ENCODE measurements around the gene PCBP1. TPM values are rescaled to one million over a fixed set of nuclear protein-coding genes. Genes with fewer than 3 reads are reported as not detected.

Gene PCBP1
- total and polyA plus RNA-seq, 2 donors (not counting 1 experiment from before 2014, with no cell fraction given), result 42.1 to 104 TPM

DNA sequence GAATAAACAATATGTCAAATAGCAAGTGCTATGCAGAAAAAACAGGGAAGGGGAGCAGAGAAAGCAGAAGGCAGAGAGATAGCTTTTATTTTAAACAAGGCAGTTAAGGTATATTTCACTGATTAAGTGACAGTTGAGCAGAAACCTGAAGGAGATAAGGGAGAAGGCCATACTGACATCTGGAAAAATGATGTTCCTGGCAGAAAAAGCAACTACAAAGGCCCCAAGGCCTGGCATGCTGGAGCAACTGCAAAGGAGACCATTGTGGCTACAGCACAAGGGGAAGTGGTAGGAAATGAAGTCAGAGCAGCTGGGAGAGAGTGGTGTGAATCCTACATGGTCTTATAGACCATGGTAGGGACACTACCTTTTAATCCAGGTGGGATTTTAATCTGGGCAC lies 8.9 kb upstream of the PCBP1 start:
- H3K4me3 ChIP-seq (replicated peaks in 1 of 4; ENCODE audit: control extremely low read depth in 1 of 4, insufficient read depth in 1 of 4, low read depth in 3 of 4, low read length in 4 of 4), result no peak overlapping the region
- no peak overlapping the region for H3K4me2 ChIP-seq (ENCODE audit: extremely low read depth, insufficient read depth, low read length)
- H2AFZ ChIP-seq (ENCODE audit: low read length), result no peak overlapping the region
- no peaks in the 10 kb centered on the region for H3K27me3 ChIP-seq (ENCODE audit: control insufficient read depth, insufficient read depth, low read length)
- no peak overlapping the region for H3K9ac ChIP-seq (ENCODE audit: insufficient read depth, low read length)
- H3K79me2 ChIP-seq (ENCODE audit: control insufficient read depth, insufficient read depth, low read length), result no peaks in the 10 kb centered on the region
- no peaks in the 10 kb centered on the region for H3K9me3 ChIP-seq (ENCODE audit: control insufficient read depth, insufficient read depth, low read depth, low read length)
- no peak for TF ChIP-seq EZH2 (IDR thresholded peaks at IDR 0.05; ENCODE audit: low read length, missing control alignments)
- TF ChIP-seq, protein P1, sequence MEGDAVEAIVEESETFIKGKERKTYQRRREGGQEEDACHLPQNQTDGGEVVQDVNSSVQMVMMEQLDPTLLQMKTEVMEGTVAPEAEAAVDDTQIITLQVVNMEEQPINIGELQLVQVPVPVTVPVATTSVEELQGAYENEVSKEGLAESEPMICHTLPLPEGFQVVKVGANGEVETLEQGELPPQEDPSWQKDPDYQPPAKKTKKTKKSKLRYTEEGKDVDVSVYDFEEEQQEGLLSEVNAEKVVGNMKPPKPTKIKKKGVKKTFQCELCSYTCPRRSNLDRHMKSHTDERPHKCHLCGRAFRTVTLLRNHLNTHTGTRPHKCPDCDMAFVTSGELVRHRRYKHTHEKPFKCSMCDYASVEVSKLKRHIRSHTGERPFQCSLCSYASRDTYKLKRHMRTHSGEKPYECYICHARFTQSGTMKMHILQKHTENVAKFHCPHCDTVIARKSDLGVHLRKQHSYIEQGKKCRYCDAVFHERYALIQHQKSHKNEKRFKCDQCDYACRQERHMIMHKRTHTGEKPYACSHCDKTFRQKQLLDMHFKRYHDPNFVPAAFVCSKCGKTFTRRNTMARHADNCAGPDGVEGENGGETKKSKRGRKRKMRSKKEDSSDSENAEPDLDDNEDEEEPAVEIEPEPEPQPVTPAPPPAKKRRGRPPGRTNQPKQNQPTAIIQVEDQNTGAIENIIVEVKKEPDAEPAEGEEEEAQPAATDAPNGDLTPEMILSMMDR (conservative IDR thresholded peaks at IDR 0.05 in 1 of 2, IDR thresholded peaks at IDR 0.05 in 1 of 2; ENCODE audit: low read depth in 1 of 2, low read length in 2 of 2), result no peak
- H3K4me1 ChIP-seq (ENCODE audit: control insufficient read depth, extremely low read depth, insufficient read depth, low read length), result no peaks in the 10 kb centered on the region
- DNase-seq (ENCODE audit: low read depth in 2 of 2), result no peak
- H3K27ac ChIP-seq (ENCODE audit: insufficient read depth, low read length), result no peak overlapping the region
- H4K20me1 ChIP-seq (ENCODE audit: control insufficient read depth, extremely low read depth, insufficient read depth, low read length), result no peaks in the 10 kb centered on the region
- H3K36me3 ChIP-seq (ENCODE audit: control insufficient read depth, insufficient read depth, low read length), result peaks cover 2% of the 10 kb centered on the region

DNA sequence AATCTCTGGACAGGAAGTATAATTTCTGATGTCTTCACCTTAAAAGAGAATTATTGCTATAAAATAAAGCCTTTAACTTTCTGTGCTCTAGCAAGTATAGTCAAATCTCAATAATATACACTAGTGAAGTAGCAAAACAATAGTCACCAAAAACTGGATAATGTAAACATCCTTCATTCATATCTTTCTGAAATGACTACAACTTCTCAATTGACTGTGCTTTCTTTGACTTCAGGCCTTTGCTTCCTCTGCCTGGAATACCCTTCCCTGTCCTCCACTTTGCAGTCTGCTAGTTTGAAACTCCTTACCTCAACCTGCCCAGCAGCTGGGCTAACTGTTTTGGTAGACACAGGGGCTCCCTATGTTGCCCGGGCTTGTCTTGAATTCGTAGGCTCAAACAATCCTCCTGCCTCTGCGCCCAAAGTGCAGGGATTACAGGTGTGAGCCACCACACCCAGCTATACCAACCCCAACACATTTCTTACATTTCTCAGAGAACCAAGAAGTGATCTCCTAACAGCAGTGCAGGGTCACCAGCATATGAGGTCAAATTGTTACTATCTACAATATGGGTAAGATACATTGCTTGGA lies 6.6 kb upstream of the PCBP1 start:
- Histone ChIP-seq H3K27ac (ENCODE audit: insufficient read depth, low read length) (no peak overlapping the region), H3K79me2 (ENCODE audit: control insufficient read depth, insufficient read depth, low read length) (no peaks in the 10 kb centered on the region), H3K9ac (ENCODE audit: insufficient read depth, low read length) (no peak overlapping the region), H3K9me3 (ENCODE audit: control insufficient read depth, insufficient read depth, low read depth, low read length) (no peaks in the 10 kb centered on the region), H3K4me3 (replicated peaks in 1 of 4; ENCODE audit: control extremely low read depth in 1 of 4, insufficient read depth in 1 of 4, low read depth in 3 of 4, low read length in 4 of 4) (no peak overlapping the region), H3K4me1 (ENCODE audit: control insufficient read depth, extremely low read depth, insufficient read depth, low read length) (peaks cover 1% of the 10 kb centered on the region), H4K20me1 (ENCODE audit: control insufficient read depth, extremely low read depth, insufficient read depth, low read length) (no peaks in the 10 kb centered on the region), H2AFZ (ENCODE audit: low read length) (no peak overlapping the region), H3K36me3 (ENCODE audit: control insufficient read depth, insufficient read depth, low read length) (peaks cover 5% of the 10 kb centered on the region), H3K4me2 (ENCODE audit: extremely low read depth, insufficient read depth, low read length) (no peak overlapping the region), H3K27me3 (ENCODE audit: control insufficient read depth, insufficient read depth, low read length) (no peaks in the 10 kb centered on the region)
- DNase-seq (ENCODE audit: low read depth in 2 of 2), result no peak
- TF ChIP-seq EZH2 (IDR thresholded peaks at IDR 0.05; ENCODE audit: low read length, missing control alignments), result no peak
- TF ChIP-seq, protein P1 (conservative IDR thresholded peaks at IDR 0.05 in 1 of 2, IDR thresholded peaks at IDR 0.05 in 1 of 2; ENCODE audit: low read depth in 1 of 2, low read length in 2 of 2), result no peak

DNA sequence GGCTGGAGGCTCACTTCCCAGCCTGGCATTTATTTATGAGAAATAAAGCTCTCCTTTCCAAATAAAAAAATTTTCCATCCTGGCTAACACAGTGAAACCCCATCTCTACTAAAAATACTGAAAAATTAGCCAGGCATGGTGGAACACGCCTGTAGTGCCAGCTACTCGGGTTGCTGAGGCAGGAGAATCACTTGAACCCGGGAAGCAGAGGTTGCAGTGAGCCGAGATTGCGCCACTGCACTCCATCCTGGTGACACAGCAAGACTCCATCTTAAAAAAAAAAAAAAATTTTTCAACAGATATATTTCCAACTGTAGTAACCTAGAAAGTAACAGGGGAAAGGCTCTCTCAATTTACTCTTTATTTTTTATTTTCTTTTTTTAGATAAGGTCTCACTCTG lies 6.1 kb upstream of the PCBP1 start:
- Histone ChIP-seq H3K79me2 (ENCODE audit: control insufficient read depth, insufficient read depth, low read length) (no peaks in the 10 kb centered on the region), H3K4me2 (ENCODE audit: extremely low read depth, insufficient read depth, low read length) (no peak overlapping the region), H3K9me3 (ENCODE audit: control insufficient read depth, insufficient read depth, low read depth, low read length) (no peaks in the 10 kb centered on the region), H3K4me3 (replicated peaks in 1 of 4; ENCODE audit: control extremely low read depth in 1 of 4, insufficient read depth in 1 of 4, low read depth in 3 of 4, low read length in 4 of 4) (no peak overlapping the region), H3K36me3 (ENCODE audit: control insufficient read depth, insufficient read depth, low read length) (peaks cover 5% of the 10 kb centered on the region), H4K20me1 (ENCODE audit: control insufficient read depth, extremely low read depth, insufficient read depth, low read length) (no peaks in the 10 kb centered on the region), H3K9ac (ENCODE audit: insufficient read depth, low read length) (no peak overlapping the region), H3K27me3 (ENCODE audit: control insufficient read depth, insufficient read depth, low read length) (no peaks in the 10 kb centered on the region), H2AFZ (ENCODE audit: low read length) (no peak overlapping the region), H3K4me1 (ENCODE audit: control insufficient read depth, extremely low read depth, insufficient read depth, low read length) (peaks cover 6% of the 10 kb centered on the region), H3K27ac (ENCODE audit: insufficient read depth, low read length) (no peak overlapping the region)
- no peak for DNase-seq (ENCODE audit: low read depth in 2 of 2)
- no peak for TF ChIP-seq EZH2 (IDR thresholded peaks at IDR 0.05; ENCODE audit: low read length, missing control alignments)
- TF ChIP-seq, protein P1 (conservative IDR thresholded peaks at IDR 0.05 in 1 of 2, IDR thresholded peaks at IDR 0.05 in 1 of 2; ENCODE audit: low read depth in 1 of 2, low read length in 2 of 2), result no peak

All from fibroblast of lung (primary cell).